Stimulated activated CD8-positive, alpha-beta memory T cell treated with anti-CD3 and anti-CD28 coated beads, Interleukin-12 subunit alpha, Interleukin-12 subunit beta, amount 100 ng/mL, for 24 hours (primary cell): ENCODE data around the gene CDH7.

Experiments used
- DNase-seq: peaks from one replicate; pipeline ENCODE4 v3.0.0-alpha.2; 2020; ENCODE audit errors: extremely low read depth

CDH7 gene

DNA sequence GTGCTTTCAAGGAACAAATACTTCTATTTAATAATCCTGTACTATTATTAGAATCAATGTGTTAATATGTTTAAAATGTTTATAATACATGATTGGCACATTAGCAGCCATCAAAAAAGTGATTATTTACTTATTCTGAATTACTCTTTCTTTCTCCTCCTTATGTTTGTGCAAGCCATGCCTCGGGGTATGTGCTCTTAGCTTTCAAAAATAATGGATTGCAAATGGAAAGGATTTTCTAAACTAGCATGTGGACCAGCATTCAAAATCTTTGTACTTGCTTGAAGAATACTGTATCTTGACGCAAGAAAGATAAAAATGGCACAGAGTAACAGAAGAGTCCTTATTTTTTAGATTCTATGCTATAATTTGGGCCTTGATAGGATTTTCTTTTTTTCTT is 156.5 kb downstream of the CDH7 start:
- DNase-seq: no peak

DNA sequence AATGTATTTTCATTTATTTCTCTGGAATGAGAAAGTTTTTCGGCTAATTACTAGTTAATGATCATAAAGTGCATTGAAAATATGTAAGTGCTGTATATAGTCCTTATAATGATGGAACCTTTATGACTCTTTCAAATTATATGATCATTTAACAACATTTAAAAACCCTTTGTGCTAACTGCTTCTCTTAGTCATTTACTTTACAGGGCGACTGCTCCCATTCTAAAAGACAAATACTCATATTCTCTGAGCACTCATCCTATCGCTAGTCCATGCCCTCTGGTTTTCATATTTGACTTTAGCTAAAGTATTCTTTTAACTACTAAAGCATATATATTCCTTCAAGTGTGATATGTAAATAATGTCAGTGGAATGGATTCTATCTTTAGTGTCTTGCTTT is 168.2 kb downstream of the CDH7 start:
- DNase-seq: no peak

DNA sequence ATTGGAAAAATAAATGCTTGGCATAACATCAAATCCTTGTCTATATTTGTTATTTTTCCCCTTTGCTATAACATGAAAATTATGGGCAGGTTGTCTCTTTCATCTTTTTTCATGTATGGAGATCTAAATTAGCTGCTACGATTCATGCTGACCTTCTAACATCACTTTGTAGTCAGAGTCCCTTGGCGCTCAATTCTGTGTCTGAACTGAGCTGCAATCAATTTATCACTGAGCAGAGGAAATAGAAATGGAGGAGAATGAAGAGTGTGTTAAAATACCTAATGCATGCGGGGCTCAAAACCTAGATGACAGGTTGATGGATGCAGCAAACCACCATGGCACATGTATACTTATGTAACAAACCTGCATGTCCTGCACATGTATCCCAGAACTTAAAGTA is 168.9 kb downstream of the CDH7 start:
- DNase-seq: no peak

DNA sequence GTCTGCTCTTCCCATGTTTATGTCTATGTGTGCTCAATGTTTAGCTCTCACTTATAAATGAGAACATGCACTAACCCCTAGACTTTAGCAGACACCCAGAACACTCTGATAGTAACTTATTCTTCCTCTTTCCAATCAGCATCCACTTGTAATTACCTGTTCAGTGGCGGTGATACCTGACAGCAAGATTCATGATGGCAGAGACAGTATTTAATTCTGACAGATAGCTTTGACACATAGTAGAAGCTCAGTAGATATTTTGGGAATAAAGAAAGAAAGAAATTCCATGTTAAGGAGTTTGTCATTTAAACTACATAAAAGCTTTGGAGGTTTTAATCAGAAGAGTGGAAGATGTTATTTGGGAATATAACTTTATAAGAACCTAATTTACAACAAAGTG is 171.3 kb downstream of the CDH7 start:
- no peak for DNase-seq

DNA sequence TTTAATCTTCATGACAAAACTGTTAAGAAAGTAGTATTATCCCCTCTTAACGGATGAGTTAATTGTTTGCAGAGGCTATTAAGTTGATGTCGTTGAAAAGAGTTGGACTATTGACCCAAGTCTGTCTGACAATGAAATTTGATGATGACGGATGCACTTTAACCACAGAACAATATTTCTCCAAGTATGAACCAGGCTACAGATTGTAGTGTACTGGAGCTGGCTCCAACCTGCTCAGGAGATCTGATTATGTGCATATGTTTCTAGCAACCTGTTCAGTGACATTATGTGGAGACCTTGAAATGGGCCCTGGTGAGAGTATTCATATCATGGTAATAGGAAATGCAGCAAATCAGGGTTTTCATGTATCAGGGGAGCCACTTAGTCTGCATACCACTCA is 174.1 kb downstream of the CDH7 start:
- no peak for DNase-seq

DNA sequence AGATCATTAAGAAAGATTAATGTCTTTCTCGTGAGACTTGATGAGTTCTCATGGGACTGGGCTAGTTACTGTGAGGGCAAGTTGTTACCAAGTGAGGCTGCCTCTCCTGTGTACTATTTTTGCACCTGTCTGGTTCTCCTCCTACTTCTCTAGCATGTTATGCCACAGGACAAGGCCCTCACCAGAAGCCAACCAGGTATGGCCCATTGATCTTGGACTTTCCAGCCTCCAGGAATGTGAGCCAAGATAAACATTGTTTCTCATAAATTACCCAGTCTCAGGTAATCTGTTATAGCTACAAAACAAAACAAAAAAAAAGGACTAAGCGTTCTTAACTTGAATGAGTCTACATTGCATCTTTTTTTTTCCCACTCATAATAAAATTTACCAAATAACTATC is 184.1 kb downstream of the CDH7 start:
- no peak for DNase-seq

DNA sequence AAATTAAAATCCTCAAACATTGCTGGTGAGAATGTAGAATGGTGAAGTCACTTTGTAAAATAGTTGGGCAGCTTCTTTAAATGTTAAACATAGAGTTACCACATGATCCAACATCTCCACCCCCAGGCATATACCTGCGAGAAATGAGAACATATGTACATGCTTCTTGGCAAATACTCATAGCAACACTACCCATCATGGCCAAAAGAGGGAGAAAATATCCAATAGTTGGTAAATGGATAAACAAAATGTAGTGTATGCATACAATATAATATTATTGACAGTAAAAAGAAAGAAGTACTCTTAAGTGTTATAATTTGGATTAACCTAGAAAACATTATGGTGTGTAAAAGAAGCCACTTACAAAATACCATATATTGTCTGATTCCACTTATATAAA is 185.9 kb downstream of the CDH7 start:
- no peak for DNase-seq

DNA sequence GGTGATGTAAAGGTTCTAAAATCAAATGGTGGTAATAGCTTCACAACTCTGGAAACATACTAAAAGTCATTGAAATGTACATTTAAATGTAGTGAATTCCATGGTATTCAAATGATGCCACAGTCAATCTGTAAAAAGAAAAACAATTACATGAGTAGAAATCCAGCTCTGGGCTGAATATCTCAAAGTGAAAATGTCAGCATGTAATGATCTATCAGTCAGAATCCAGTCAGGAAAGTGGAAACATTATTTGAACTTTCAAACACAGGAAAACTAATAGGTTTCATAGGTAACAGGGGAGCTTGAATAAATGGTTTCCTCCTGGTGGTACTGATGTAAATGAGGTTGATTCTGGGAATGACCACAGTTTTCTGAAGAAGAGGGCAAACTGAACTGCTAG is 186.4 kb downstream of the CDH7 start:
- DNase-seq: no peak

DNA sequence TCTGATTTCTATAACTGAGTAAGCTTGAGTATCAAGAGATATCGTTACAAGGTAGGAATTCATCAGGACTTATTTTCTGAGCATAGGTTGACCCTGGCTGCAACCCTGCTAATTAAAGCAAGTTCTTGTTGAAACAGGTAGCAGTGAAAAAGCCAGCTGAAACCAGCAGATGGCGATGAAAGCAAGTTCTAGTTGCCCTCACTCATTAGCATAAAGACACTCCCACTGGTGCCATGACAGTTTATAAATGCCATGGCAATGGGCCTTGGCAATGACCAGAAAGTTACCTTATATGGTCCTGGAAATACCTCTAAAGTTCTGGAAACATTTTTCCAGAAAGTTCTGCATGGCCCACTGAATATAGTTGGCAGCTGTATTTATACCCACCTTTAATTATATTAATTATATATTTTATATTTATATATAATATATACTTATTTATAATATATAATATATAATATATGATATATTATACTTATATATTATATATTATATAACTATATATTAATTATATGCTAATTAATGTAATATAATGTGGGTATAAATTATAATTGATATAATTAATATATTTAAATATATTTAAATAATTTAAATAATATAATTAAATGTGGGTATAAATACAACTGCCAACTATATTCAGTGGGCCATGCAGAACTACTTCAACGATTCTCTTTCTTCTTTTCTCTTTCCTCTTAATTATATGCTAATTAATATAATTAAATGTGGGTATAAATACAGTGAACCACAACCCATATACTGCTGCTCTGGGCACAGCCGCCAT is 188.0 kb downstream of the CDH7 start:
- no peak for DNase-seq
